ENCODE measurements around the gene DIS3L2. TPM values are rescaled to one million over a fixed set of nuclear protein-coding genes. Genes with fewer than 3 reads are reported as not detected.

Gene DIS3L2
- total RNA-seq, 1 donor from 2014 or later = 32.2 TPM

DNA sequence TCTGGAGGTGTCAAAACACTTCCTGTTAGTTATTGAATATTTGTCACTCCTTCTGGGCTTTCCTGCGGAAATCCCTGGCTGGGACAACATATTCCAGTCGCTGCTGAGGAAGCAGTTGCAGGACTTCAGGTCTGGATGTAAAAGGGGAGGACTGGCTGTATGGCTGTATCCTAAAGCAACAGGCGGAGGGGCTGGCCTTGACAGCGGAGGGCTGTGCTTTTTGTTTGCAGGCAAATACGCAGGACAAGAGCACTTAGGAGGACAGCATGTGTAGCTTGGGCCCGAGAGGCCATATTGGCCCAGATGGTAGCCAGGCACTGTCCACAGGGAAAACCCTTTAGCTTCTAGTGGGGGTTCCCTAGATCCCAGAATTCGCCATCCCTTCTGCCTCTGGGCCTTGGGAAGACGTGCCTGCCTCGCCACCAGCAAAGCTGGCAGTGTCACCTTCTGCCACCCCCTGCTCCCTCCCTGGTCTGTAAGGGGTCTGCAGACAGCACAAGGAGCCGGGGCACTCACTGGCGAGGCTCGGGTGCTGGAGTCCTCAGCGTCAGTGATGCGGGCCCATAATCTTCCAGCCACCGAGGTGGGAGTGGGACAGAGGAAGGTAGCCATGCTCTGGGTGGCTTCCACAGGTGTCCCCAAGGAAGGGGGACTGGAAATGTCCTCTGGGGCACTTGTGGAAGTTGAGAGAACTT lies 42.0 kb upstream of the DIS3L2 start:
- no peak overlapping the region for H3K27ac ChIP-seq
- no peaks in the 10 kb centered on the region for H3K9me3 ChIP-seq
- TF ChIP-seq POLR2A (IDR thresholded peaks at IDR 0.05) (no peak), POLR2AphosphoS5 (IDR thresholded peaks at IDR 0.05; ENCODE audit: insufficient read depth in 1 of 2, low read depth in 1 of 2) (no peak)
- TF ChIP-seq, protein P1, sequence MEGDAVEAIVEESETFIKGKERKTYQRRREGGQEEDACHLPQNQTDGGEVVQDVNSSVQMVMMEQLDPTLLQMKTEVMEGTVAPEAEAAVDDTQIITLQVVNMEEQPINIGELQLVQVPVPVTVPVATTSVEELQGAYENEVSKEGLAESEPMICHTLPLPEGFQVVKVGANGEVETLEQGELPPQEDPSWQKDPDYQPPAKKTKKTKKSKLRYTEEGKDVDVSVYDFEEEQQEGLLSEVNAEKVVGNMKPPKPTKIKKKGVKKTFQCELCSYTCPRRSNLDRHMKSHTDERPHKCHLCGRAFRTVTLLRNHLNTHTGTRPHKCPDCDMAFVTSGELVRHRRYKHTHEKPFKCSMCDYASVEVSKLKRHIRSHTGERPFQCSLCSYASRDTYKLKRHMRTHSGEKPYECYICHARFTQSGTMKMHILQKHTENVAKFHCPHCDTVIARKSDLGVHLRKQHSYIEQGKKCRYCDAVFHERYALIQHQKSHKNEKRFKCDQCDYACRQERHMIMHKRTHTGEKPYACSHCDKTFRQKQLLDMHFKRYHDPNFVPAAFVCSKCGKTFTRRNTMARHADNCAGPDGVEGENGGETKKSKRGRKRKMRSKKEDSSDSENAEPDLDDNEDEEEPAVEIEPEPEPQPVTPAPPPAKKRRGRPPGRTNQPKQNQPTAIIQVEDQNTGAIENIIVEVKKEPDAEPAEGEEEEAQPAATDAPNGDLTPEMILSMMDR (IDR thresholded peaks at IDR 0.05) = no peak
- DNase-seq (ENCODE audit: extremely low spot score in 2 of 2) = no peak
- peaks cover 5% of the 10 kb centered on the region for H3K4me1 ChIP-seq
- intact Hi-C loops (cut with DNase I) = loop anchor here (5.0 kb wide), 1 partner anchor 408 kb away; no protein-coding TSS in a partner anchor
- H3K27me3 ChIP-seq = no peaks in the 10 kb centered on the region
- no peak overlapping the region for H3K4me3 ChIP-seq
- H3K36me3 ChIP-seq = no peaks in the 10 kb centered on the region

DNA sequence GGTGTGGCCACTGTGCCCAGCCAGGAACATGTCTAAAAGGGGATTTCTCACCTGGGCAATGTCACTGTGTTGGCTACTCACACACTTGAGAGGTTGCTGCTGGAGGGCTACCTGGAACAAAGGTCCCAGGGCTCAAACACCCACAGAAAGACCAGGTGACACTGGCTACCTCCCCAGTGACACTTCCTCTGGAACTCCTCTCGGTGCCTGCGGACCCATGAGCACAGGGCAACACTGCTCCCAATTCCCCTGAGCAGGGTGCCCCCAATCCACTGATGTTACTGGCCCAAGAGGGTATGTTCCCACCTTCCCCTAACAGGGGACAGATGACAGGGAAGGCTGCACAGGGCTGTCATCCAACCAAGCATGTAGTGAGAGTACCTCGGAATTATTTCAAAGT lies 41.1 kb upstream of the DIS3L2 start:
- Histone ChIP-seq H3K9me3 (no peaks in the 10 kb centered on the region), H3K27me3 (no peaks in the 10 kb centered on the region), H3K27ac (no peak overlapping the region), H3K4me3 (no peak overlapping the region), H3K4me1 (peaks cover 7% of the 10 kb centered on the region), H3K36me3 (no peaks in the 10 kb centered on the region)
- no peak for DNase-seq (ENCODE audit: extremely low spot score in 2 of 2)
- TF ChIP-seq, protein P1 (IDR thresholded peaks at IDR 0.05) = no peak
- TF ChIP-seq POLR2AphosphoS5 (IDR thresholded peaks at IDR 0.05; ENCODE audit: insufficient read depth in 1 of 2, low read depth in 1 of 2) (no peak), POLR2A (IDR thresholded peaks at IDR 0.05) (no peak)
- intact Hi-C loops (cut with DNase I) = loop anchor here (5.0 kb wide), 1 partner anchor 407 kb away; no protein-coding TSS in a partner anchor

DNA sequence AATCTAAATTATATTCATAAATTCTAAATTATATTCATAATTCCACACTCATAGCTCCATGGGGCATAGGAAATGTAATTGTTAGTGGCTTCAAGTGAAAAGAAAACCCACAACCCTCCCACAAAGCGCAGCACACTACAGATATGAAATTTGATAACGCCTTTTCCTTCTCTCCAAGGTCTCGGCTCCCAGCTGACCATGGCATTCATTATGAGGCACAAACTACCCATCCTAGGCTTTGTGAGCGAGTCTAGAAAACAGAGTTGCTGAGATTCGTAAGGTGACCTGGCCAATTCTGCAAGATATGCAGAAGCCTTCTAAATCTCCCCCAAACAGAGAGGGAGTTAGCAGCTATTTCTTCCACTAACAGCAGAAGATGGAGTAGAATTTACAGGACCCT lies 40.7 kb upstream of the DIS3L2 start:
- no peak overlapping the region for H3K27ac ChIP-seq
- no peak overlapping the region for H3K4me3 ChIP-seq
- no peak for DNase-seq (ENCODE audit: extremely low spot score in 2 of 2)
- H3K9me3 ChIP-seq = no peaks in the 10 kb centered on the region
- H3K36me3 ChIP-seq = no peaks in the 10 kb centered on the region
- H3K27me3 ChIP-seq = no peaks in the 10 kb centered on the region
- intact Hi-C loops (cut with DNase I) = loop anchor here (5.0 kb wide), 1 partner anchor 407 kb away; no protein-coding TSS in a partner anchor
- peaks cover 11% of the 10 kb centered on the region for H3K4me1 ChIP-seq
- TF ChIP-seq POLR2AphosphoS5 (IDR thresholded peaks at IDR 0.05; ENCODE audit: insufficient read depth in 1 of 2, low read depth in 1 of 2) (no peak), POLR2A (IDR thresholded peaks at IDR 0.05) (no peak)
- TF ChIP-seq, protein P1 (IDR thresholded peaks at IDR 0.05) = no peak

DNA sequence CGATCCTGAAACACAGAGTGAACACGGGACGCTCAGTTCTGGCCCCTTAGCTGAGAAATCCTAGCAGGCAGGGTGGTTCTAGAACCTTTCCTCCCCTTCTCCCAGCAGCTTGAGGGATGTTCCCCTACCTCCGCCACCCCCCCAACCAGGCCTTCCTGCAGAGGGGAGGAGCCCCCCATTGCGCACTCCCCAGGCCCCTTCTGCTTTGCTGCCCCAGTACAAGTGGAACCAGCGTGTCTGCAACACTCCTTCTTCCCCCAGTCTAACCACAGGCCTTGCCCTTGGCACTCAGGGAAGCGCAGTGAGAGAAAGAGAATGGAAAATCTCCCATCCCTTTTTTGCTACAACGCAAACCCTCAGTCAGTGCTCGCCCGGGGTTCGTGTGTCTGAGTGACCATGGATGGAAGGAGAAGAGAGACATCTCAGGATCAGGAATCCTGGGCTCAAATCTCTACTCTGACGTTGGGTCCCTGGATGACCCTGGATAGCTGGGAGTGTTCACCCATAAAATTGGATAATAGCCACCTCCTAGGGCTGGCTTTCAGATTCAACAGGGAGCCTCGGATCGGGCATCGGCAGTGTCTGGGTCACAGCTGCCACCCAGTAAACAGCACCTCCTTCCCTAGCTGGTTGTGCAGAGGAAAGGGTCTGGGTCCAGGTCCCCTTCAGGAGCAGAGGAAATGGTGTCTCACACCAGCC lies 39.1 kb upstream of the DIS3L2 start:
- Histone ChIP-seq H3K27me3 (no peaks in the 10 kb centered on the region), H3K27ac (no peak overlapping the region), H3K36me3 (no peaks in the 10 kb centered on the region), H3K4me1 (peaks cover 23% of the 10 kb centered on the region), H3K4me3 (no peak overlapping the region), H3K9me3 (no peaks in the 10 kb centered on the region)
- intact Hi-C loops (cut with DNase I) = loop anchor here (5.0 kb wide), 1 partner anchor 405 kb away; no protein-coding TSS in a partner anchor
- TF ChIP-seq, protein P1 (IDR thresholded peaks at IDR 0.05) = no peak
- TF ChIP-seq POLR2AphosphoS5 (IDR thresholded peaks at IDR 0.05; ENCODE audit: insufficient read depth in 1 of 2, low read depth in 1 of 2) = no peak
- no peak for TF ChIP-seq POLR2A (IDR thresholded peaks at IDR 0.05)
- DNase-seq (ENCODE audit: extremely low spot score in 2 of 2) = no peak

DNA sequence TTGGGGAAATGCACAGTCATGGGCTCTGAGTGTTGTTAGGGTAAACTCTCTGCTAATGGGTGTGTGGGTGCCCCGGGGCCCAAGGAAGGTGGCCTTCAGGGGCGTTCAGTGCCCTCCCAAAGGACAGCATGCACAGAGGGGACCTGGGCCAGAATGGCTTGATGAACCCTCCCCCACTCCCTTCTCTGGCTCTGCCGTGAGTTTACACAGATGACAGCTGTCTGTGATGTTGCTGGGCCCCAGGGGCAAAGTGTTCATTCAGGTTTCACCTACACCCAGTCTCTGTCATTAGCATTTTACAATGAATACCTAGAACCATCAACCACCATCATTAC lies 38.5 kb upstream of the DIS3L2 start:
- H3K4me1 ChIP-seq = peaks cover 20% of the 10 kb centered on the region
- H3K9me3 ChIP-seq = no peaks in the 10 kb centered on the region
- no peaks in the 10 kb centered on the region for H3K36me3 ChIP-seq
- H3K27ac ChIP-seq = no peak overlapping the region
- TF ChIP-seq POLR2AphosphoS5 (IDR thresholded peaks at IDR 0.05; ENCODE audit: insufficient read depth in 1 of 2, low read depth in 1 of 2) = no peak
- TF ChIP-seq POLR2A (IDR thresholded peaks at IDR 0.05) = no peak
- no peaks in the 10 kb centered on the region for H3K27me3 ChIP-seq
- DNase-seq (ENCODE audit: extremely low spot score in 2 of 2) = no peak
- intact Hi-C loops (cut with DNase I) = loop anchor here (5.0 kb wide), 1 partner anchor 404 kb away; no protein-coding TSS in a partner anchor
- H3K4me3 ChIP-seq = no peak overlapping the region
